DND-41 (cell line): ENCODE data around the gene UROC1.
A peak's percentile ranks its signal among the peaks of the same experiment; 100 is the strongest.

ENCODE experiments used
- ATAC-seq: fragments of 200-7000 bp; cut with Tn5 transposase; 3 replicates; pipeline ENCODE4 v1.9.1; 2021; ENCODE audit warnings: low read depth; ENCODE audit not compliant: insufficient read depth
- DNase-seq: peaks from one replicate; pipeline ENCODE4 v3.0.0-alpha.2; 2020
- H2AFZ ChIP-seq: 2 replicates; pipeline ENCODE4 v1.6.0; 2012; ENCODE audit warnings: low read depth, low read length
- H3K27ac ChIP-seq: 2 replicates; pipeline ENCODE4 v1.5.1; 2012; ENCODE audit warnings: low read length, inconsistent platforms
- H3K27me3 ChIP-seq: fragments of 200-600 bp; sonication (generic); 2 replicates; pipeline ENCODE4 v1.6.0; 2012; ENCODE audit warnings: low read length, mild to moderate bottlenecking, inconsistent platforms; ENCODE audit not compliant: insufficient read depth, poor library complexity
- H3K36me3 ChIP-seq: 2 replicates; pipeline ENCODE4 v1.5.1; 2012; ENCODE audit warnings: low read length, inconsistent platforms; ENCODE audit not compliant: insufficient read depth
- H3K4me1 ChIP-seq: 2 replicates; pipeline ENCODE4 v1.5.1; 2012; ENCODE audit warnings: mild to moderate bottlenecking, low read length; ENCODE audit not compliant: insufficient read depth
- H3K4me2 ChIP-seq: 2 replicates; pipeline ENCODE4 v1.6.0; 2012; ENCODE audit warnings: mild to moderate bottlenecking, moderate library complexity, low read length, inconsistent platforms; ENCODE audit not compliant: insufficient read depth
- H3K4me3 ChIP-seq, 2 experiments: fragments of 200-600 bp in 1 of 2; shearing (Covaris generic) in 1 of 2; 2 replicates each; pipeline ENCODE4 v1.5.1; 2012 to 2016; ENCODE audit warnings: inconsistent platforms in 2 of 2, low read length in 2 of 2, mild to moderate bottlenecking in 2 of 2, low read depth in 1 of 2, moderate library complexity in 1 of 2
- H3K79me2 ChIP-seq: 2 replicates; pipeline ENCODE4 v1.6.0; 2012; ENCODE audit warnings: low read length, inconsistent platforms; ENCODE audit not compliant: insufficient read depth
- H3K9ac ChIP-seq: 2 replicates; pipeline ENCODE4 v1.6.0; 2012; ENCODE audit warnings: low read depth, mild to moderate bottlenecking, inconsistent platforms, low read length, moderate library complexity
- H3K9me3 ChIP-seq: 2 replicates; pipeline ENCODE4 v1.5.1; 2012; ENCODE audit warnings: low read length, moderate library complexity, mild to moderate bottlenecking, inconsistent platforms; ENCODE audit not compliant: insufficient read depth, severe bottlenecking
- H4K20me1 ChIP-seq: 2 replicates; pipeline ENCODE4 v1.6.0; 2012; ENCODE audit warnings: low read length; ENCODE audit not compliant: insufficient read depth
- CTCF ChIP-seq: IDR thresholded peaks from 2 replicates; pipeline ENCODE4 v1.5.1; 2012; ENCODE audit warnings: borderline replicate concordance, low read length, moderate library complexity, mild to moderate bottlenecking; ENCODE audit not compliant: poor library complexity, severe bottlenecking; ENCODE audit errors: extremely low read depth
- EZH2 ChIP-seq: IDR thresholded peaks from 3 replicates; pipeline ENCODE4 v1.6.1; 2012; ENCODE audit warnings: borderline replicate concordance, low read depth, mild to moderate bottlenecking, moderate library complexity, low read length, inconsistent platforms; ENCODE audit not compliant: severe bottlenecking

UROC1 gene

GRCh38 chr3:126498929-126499328, 18.6 kb downstream of the UROC1 start:
- DNase-seq, result peak; percentile 32

GRCh38 chr3:126498461-126498860, 19.1 kb downstream of the UROC1 start:
- TF ChIP-seq CTCF (no peak), EZH2 (no peak)
- peaks cover 58% of the 10 kb centered on the region for H3K4me1 ChIP-seq
- 0 out of 2 replicates have a peak, but pooled peaks cover 4% of the 10 kb centered on the region for H4K20me1 ChIP-seq
- H3K9ac ChIP-seq, result no peak overlapping the region
- no peak overlapping the region for H3K4me3 ChIP-seq
- no peaks in the 10 kb centered on the region for H3K79me2 ChIP-seq
- no peak overlapping the region for H3K4me2 ChIP-seq
- H3K27ac ChIP-seq, result peak overlapping the region; percentile 50
- H3K36me3 ChIP-seq, result no peaks in the 10 kb centered on the region
- H3K9me3 ChIP-seq, result no peaks in the 10 kb centered on the region
- peaks cover 3% of the 10 kb centered on the region for H3K27me3 ChIP-seq
- DNase-seq (no peak), ATAC-seq (no peak)
- no peak overlapping the region for H2AFZ ChIP-seq

More at GRCh38 chr3:126498929-126499328, 18.6 kb downstream of the UROC1 start:
- no peaks in the 10 kb centered on the region for H3K36me3 ChIP-seq
- ATAC-seq, result no peak
- H4K20me1 ChIP-seq, result 0 out of 2 replicates have a peak, but pooled peaks cover 4% of the 10 kb centered on the region
- no peaks in the 10 kb centered on the region for H3K79me2 ChIP-seq
- H3K4me2 ChIP-seq, result no peak overlapping the region
- H3K9ac ChIP-seq, result no peak overlapping the region
- peak overlapping the region; percentile 50 for H3K27ac ChIP-seq
- H3K4me1 ChIP-seq, result peaks cover 53% of the 10 kb centered on the region
- peaks cover 3% of the 10 kb centered on the region for H3K27me3 ChIP-seq
- 0 out of 2 replicates have a peak overlapping the region, but pooled peaks have one; percentile 49 for H2AFZ ChIP-seq
- H3K4me3 ChIP-seq, result no peak overlapping the region
- no peak for TF ChIP-seq EZH2
- TF ChIP-seq CTCF, result peak; percentile 35
- H3K9me3 ChIP-seq, result no peaks in the 10 kb centered on the region

GRCh38 chr3:126497956-126498355, 19.6 kb downstream of the UROC1 start:
- Histone ChIP-seq H3K36me3 (no peaks in the 10 kb centered on the region), H3K79me2 (no peaks in the 10 kb centered on the region), H3K27ac (peak overlapping the region; percentile 62; the same call in 1 of the 2 replicates), H4K20me1 (0 out of 2 replicates have a peak, but pooled peaks cover 4% of the 10 kb centered on the region), H3K4me3 (no peak overlapping the region), H3K4me1 (peaks cover 63% of the 10 kb centered on the region), H3K4me2 (no peak overlapping the region), H2AFZ (no peak overlapping the region), H3K9ac (no peak overlapping the region), H3K27me3 (peaks cover 3% of the 10 kb centered on the region), H3K9me3 (no peaks in the 10 kb centered on the region)
- no peak for TF ChIP-seq EZH2
- no peak for TF ChIP-seq CTCF
- DNase-seq (no peak), ATAC-seq (no peak)
